HG03135 (cell line): Measurements from ENCODE around the gene MCRIP1.

ENCODE experiments used
- ATAC-seq: cut with Tn5 transposase; IDR thresholded peaks from one replicate; pipeline ENCODE4 v1.9.1; 2021; ENCODE audit warnings: mild to moderate bottlenecking, moderate library complexity; ENCODE audit not compliant: unreplicated experiment

The MCRIP1 gene

DNA sequence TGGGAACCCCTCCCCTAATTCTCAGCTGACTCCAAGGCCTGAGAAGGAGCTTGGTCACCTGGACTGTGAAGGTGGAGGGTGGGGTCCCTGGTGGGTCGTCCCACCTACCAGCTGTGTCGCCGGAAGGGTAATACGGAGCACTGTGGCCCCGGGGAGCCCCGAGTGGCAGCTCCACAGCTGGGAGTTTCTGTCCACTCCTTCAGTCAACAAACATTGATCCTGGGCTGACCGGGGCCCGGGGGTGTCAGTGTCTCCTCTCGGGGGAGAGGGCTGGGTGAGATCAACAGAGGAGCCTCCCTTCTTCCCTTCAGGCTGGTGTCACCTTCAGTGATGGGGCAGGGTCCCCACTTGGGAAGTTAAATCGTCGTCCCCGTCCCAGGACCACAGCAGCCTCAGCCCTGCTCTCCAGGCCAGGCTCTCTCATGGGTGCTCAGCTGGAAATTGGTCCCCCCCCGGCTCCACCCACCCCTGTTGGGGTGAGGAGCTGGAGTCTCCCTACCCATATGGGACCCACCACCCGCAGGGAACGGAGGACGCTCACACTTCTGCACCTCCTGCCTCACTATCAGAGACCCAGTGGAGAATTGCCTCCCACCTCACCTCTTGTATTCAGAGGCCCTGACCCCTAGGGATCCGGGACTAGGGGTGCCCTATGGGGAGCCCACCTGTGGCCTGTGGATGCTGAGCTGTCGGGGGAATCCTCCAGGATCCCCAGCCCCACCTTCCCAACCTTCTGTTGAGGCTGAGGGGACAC is 27.2 kb downstream of the MCRIP1 start:
- ATAC-seq, result no peak

DNA sequence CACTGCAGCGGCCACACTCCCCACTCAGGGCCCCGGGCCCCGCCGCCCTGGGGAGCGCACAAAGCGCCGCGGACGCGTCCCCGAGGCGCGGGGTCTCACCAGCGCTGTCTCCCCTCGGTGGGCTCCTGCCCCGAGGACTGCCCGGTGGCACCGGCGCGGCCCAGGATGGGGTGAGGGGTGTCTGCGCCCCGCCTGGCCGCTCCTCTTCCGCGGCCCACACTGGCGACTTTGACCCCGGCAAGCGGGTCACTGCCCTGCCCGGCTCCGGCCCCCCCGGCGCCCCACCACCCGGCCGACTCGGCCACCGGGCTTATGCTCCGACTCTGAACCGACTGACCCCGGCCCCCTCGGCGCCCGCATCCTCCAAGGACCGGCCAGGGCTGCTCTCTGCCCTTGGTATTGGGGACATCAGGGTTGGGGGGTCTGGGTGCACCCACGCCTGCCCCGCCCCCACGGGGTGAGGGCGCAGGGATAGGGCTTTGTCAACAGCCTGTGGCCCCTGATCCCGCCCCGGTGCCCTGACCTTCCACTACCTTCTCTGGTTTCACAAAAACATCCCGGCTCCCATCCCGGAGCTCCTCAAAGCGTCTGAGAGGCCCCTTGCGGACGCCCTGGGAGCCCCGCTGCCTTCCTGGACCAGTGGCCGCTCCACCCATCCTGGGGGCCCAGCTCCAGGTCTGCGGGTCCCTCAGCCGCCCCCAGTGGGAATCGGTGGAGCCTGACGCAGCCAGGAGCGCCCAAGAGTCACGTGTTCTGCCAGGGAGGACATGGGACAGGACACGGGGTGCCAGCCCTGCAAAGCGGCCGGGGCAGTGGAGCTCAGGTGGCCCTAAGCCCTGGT is 28.3 kb downstream of the MCRIP1 start:
- no peak for ATAC-seq

DNA sequence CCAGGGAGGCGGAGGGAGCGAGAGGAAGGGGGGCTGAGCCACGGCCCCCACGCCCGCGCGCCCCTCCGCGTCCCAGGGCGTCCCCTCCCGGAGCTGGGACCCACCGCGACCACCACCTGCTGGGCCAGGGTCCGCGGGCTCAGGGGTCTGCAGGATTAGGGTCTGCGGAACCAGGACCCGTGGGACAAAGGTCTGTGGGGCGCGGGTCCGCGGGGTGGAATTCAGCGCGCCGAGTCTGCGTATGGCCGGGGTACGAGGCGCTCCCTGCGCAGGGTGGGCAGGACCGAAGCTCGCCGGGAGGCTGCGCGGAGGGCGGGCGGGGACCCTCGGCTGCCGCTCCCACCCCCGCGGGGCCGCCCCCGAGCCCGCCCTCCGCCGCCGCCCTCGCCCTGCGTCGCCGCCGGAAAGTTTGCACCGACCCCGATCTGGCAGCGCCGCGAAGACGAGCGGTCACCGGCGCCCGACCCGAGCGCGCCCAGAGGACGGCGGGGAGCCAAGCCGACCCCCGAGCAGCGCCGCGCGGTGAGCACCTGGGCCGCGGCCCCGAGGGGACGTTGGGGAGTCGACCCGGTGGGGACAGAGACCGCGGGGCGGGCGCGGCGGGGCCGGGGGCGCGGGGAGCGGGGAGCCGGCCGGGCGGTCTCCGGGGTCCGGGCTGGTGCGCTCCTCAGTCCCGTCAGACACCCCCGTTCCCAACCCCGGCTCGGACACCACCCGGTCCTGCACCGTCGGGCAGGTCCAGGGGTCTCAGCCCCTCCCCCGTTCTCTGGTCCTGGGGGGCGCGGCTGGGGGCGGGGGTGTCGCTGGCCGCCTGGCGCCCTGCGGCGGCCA is 29.1 kb downstream of the MCRIP1 start, which contains the start of gene GCGR:
Gene GCGR, plus strand, starts transcription at position 423 of the 831 bp plus-strand sequence. CDS start 4,869 bp downstream, outside the sequence.
- ATAC-seq, result no peak

DNA sequence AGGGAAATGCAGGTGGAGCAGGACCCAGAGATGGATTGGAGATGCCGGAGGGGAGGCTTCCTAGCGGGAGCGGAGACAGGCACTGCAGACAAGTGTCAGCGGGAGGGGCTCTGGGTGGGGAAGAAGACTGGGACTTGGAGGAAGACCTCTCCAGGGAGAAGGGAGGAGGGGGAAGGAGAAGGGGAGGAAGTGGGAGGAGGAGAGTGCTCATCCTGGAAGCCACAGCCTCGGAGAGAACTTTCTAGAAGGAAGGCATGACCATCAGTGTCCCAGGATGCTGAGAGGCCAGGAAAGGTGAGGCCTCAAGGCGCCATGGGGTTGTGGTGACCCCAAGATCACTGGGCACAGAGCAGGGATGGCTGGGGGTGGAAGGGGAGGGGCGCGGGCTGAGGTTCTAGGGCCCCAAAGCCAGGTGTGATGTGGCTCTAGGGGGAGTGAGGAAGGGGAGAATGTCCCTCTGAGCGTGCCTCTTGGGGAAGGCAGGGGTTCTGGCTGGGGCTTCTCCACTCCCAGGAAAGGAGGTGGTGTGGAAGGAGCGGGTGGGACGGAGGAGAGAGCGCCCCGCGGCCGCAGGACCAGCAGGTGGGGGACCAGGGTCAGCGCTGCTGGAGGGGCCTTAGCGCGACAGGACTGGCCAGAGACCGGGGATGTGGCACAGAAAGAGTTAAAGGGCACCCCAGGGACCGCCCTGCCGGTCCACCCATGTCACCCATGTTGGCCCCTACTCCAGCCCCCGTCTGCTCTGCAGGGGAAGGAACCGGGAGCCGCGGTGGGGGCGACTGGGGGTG is 30.0 kb downstream of the MCRIP1 start:
- ATAC-seq, result no peak

DNA sequence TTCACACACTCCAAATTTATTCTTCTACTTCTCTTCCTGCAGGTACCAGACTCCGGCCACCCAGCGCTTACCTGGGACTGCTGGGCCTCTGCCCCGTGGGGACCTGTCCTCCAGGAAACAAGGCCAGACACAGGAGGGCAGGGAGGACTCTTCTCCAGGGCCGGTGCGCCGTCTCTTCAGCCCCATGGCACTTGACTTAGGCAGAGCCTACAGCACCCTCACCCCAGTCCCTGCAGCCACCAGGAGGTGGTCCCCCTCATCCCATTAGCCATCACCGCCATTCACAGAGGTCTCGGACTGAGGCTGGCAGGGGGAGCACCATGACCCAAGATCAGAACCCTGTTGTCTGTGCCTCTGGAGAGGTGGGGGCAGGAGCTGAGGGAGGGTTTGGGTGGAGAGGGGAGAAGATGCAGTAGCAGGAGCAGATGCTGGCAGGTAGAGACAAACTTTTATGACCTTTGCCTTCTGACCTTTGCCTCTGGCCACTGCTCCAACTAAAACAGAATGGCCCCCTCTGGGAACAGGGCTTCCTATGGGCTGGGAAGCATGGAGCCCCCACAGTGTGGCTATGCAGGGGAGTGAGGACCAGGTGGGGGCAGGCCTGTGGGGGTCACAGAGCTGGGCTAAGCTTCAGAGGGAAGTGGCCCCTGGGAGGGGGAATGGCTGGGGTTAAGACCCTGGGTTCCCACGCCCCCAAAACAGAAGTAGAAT is 30.9 kb downstream of the MCRIP1 start:
- ATAC-seq, result no peak

DNA sequence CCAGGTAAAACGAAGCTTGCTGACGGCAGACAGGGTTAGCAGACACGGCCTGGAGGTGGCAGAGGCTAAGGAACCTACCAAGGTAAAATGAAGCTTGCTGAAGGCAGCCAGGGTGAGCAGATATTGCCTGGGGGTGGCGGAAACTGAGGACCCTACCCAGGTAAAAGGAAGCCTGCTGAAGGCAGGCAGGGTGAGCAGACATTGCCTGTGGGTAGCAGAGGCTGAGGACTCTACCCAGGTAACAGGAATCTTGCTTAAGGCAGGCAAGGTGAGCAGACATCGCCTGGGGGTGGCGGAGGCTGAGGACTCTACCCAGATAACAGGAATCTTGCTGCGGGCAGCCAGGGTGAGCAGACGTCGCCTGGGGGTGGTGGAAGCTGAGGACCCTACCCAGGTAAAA is 31.8 kb downstream of the MCRIP1 start:
- no peak for ATAC-seq

DNA sequence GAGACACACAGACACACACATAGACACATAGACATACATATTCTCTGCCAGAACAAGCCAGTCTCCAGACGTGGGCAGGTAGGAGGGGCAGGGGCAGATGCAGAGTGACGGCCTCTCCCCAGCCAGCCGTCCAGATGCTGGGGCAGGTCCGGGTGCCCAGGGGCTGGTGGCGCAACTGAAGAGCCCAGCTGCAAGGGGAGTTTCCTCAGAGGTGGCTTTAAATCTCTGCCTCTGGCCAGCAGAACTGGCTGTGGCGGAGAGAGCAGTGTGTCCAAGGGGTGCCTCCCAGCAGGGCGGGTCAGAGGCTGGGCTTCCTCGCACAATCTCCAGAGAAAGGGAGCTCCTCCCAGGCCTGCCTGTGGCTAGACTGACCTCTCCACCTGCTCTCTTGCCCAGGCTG is 38.6 kb downstream of the MCRIP1 start:
- no peak for ATAC-seq

DNA sequence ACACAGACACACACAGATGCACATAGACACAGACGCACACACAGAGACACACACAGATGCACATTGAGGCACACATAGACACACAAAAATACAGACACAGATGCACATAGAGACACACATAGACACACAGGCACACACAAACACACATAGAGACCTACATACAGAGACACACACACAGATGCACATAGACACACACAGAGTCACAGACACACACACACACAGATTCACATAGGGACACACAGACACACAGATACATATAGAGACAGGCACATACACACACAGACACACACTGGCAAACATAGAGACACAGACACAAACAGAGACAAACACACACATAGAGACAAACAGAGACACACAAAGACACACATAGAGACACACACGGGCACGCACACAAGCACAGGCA is 39.0 kb downstream of the MCRIP1 start:
- ATAC-seq, result no peak

DNA sequence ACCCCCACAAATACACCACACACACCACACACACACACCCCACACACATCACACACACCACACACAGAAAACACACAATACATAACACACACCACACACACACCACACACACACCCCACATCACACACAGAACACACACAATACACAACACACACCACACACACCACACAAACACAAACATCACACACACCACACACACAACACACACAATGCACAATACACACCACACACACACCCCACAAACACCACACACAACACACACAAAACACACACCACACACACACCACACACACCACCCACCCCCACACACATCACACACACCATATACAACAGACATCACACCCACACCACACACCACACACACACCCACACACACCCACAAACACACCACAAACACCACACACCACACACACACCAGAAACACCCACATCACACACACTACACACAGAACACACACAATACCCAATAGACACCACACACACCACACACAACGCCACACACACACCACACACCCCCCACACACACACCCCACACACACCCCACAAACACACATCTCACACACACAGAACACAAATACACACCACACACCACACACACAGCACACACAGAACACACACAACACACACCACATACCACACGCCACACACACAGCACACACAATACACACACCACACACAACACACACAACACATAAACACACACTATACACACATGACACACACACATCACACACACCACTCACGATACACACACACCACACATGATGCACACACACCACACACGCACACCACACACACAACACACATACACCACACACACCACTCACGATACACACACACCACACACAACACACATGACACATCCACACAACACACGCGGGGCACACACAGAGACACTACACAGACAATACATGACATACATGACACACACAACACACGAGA is 40.1 kb downstream of the MCRIP1 start:
- ATAC-seq, result no peak
